ENCODE measurements around the gene CHMP4B.

Gene CHMP4B, protein sequence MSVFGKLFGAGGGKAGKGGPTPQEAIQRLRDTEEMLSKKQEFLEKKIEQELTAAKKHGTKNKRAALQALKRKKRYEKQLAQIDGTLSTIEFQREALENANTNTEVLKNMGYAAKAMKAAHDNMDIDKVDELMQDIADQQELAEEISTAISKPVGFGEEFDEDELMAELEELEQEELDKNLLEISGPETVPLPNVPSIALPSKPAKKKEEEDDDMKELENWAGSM

GRCh38 chr20:33810885-33811775 is at the start of gene CHMP4B:
Gene CHMP4B (plus strand): TSS chr20:33811348. CDS start chr20:33811469, 121 bp downstream.
- peak; percentile 92 for DNase-seq

GRCh38 chr20:33761698-33762250 is 49.4 kb upstream of the CHMP4B start:
- no peak for DNase-seq

- no peak for DNase-seq
Measured at GRCh38 chr20:33765099-33765498, 46.0 kb upstream of the CHMP4B start.

DNA sequence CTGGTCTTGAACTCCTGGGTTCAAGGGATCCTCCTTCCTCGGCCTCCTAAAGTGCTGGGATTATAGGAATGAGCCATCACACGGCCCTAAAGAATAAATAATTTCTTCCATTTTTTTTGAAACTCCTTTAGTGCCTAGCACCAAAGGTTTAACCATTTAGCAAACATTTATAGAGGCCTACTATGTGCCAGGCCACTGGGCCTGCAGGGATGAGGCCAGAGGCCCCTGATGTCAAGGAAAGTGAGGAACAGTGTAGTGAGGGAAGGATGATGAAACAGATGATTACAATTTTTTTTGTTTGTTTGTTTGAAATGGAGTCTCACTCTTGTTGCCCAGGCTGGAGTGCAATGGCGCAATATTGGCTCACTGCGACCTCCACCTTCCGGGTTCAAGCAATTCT is 45.6 kb upstream of the CHMP4B start:
- DNase-seq, result no peak

- DNase-seq, result no peak
Measured at GRCh38 chr20:33766686-33767085, 44.5 kb upstream of the CHMP4B start.

- no peak for DNase-seq
Measured at GRCh38 chr20:33767777-33768138, 43.4 kb upstream of the CHMP4B start.

- DNase-seq, result no peak
Measured at GRCh38 chr20:33769043-33769442, 42.1 kb upstream of the CHMP4B start.

GRCh38 chr20:33770005-33770404 is 41.1 kb upstream of the CHMP4B start:
- DNase-seq, result no peak

DNA sequence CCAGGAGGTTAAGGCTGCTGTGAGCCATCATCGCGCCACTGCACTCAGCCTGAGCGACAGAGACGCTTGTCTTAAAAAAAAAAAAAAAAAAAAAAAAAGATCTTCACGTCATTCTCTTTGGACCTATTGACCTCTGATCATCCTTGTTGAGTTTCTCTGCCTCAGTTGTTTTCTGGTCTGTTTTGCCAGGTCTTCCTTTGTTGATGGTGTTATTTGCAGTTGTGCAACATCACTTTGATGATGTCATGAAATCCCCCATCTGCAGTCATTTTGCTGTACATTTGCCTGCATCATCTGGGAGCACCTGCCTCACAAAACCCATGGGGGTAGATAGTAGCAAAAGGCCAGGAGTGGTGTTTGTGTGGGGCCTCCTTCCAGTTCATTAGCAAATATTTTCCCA is 39.2 kb upstream of the CHMP4B start:
- no peak for DNase-seq

DNA sequence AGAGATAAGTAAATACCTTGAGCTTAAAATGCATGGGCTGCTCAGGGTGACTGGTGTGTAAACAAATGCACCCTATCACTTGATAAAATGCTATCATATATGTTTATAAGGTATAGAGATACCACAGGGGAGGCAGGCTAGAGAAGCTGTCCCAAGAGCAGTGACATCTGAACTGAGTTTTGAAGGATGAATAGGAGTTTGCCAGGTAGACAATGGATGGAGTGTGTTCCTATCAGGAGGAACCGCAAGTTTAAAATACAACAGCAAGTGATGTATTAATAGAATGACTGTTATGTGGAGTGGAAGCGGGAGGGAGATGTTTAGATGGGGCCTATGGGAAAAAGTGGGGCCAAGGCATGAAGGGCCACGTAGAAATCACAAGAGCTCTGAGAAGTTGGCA is 38.7 kb upstream of the CHMP4B start:
- DNase-seq, result no peak

DNA sequence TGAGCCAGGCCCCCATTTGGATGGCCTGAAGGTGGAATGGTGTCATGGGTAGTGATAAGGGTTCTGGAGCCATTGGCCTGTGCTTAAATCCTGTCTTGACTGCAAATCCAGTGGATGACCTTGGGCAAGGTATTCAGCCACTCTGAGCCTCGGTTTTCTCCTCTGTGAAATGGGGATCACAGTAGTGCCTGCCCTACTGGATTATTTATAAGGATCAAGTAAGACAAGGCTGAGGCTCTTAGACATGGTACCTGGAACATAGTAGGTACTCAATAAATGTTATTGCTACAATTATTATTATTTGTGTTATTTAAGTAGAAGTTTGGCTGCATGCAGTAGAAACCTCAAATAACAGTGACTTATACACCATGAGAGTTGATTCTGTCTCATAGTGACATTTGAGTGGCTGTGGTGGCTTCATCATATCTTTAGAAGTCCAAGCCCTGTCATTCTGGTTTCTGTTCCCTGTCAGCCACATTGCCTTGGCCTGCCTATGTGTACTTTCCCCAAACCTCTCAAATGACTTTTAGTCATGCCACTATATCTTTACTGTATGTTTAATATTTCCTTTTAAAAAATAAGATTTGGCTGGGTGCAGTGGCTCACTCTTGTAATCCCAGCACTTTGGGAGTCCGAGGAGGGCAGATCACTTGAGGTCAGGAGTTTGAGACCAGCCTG is 37.6 kb upstream of the CHMP4B start:
- no peak for DNase-seq

DNA sequence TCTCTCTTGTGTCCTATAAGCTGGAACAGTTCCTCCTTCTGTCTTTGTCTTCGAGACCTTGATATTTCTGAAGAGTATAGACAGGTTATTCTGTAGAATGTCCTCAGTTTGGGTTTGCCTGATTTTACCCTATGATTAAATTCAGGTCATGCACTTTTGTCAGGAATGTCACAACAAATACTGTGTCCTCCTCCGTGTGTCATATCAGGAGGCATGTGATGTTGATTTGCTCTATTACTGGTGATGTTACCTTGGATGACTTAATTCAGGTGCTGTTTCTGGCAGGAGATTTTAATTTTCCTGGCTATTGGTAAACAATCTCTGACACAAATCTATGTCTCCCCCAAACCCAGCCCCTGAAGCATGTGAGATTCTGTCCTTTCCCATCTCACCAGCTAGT is 33.3 kb upstream of the CHMP4B start:
- DNase-seq, result no peak

DNA sequence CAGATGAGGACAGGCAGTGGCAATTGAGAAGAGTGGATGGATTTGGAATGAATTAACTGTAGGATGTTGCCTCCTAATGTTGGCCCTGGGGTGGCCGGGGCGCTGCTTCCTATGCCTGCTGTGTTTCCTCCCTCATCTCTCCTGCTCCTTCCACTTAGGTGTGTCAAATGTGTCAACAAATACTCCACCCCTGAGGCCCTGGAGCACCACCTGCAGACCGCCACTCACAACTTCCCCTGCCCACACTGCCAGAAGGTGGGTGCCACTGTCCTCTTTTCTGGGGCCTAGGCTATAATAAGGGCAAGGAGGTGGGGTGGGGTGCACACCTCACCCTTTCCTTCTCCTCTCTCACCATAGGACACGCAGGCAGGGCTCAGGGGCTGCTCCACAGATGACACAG is 30.0 kb upstream of the CHMP4B start:
- no peak for DNase-seq

DNA sequence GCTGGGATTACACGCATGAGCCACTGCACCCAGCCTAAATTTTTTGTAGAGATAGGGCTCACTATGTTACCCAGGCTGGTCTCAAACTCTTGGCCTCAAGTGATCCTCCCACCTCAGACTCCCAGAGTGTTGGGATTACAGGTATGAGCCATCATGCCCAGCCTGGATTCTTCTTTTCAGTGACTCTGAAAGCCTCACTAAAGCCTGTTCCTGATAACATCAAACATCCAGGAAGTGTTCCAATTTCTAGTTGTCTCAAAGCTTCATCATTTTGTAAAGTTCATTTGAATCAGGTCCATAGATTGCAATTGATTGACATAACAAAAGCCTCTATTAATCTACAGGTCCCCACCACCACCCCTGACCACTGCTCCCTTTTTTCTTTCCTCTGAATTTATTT is 29.2 kb upstream of the CHMP4B start:
- no peak for DNase-seq

DNA sequence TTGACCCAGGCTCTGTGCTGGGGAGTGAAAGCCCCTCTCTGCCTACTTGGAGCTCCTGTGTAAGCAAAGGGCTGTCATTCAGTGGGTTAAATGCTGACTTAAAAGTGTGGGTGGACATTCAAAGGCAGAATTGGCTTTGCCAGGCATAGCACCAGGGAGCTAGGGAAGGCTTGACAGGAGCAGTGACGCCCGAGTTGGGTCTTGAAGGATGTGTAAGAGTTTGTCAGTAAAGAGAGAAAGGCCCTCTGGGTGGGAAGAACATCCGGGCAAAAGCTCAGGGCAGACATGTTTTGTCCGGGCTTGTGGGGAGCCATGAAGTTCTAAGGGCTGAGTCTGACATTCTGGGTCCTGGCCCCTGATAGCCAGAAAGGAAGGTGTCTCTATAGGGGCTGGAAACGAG is 27.9 kb upstream of the CHMP4B start:
- DNase-seq, result no peak

DNA sequence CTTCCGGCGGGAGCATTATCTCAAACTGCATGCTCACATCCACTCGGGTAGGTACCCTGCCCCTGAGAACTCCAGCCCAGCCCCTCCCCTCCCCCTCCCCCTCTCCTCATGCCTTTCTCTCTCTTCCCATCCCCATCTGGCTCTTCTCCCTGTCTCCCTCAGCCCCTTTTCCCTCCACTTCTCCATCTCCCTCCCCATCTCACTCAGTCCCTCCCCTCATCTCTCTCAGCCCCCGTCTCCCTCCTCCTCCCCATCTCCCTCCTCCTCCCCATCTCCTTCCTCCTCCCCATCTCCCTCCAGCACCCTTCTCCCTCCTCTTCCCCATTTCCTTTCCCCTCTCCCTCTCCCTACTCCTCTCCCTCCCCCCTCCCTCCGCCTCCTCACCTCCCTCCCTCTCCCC is 27.3 kb upstream of the CHMP4B start:
- DNase-seq, result no peak

DNA sequence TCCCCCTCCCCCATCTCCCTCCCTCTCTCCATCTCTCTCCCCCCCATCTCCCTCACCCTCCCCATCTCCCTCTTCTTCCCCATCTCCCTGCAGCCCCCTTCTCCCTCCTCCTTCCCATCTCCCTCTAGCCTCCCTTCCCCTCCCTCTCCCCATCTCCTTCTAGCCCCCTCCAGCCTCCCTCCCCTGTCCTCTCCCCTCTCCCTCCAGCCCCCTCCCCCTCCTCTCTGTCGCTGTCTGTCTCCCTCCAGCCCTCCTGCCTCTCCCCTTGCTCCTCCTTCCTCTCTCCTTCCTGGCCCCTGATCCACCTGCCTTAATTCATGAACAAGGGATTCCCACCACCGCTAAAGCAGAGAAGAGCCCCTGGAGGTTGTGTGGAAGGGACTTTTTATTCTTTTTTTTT is 26.9 kb upstream of the CHMP4B start:
- DNase-seq, result no peak

GRCh38 chr20:33785503-33785902 is 25.6 kb upstream of the CHMP4B start:
- no peak for DNase-seq

- DNase-seq, result no peak
Measured at GRCh38 chr20:33787253-33787891, 23.8 kb upstream of the CHMP4B start.

DNA sequence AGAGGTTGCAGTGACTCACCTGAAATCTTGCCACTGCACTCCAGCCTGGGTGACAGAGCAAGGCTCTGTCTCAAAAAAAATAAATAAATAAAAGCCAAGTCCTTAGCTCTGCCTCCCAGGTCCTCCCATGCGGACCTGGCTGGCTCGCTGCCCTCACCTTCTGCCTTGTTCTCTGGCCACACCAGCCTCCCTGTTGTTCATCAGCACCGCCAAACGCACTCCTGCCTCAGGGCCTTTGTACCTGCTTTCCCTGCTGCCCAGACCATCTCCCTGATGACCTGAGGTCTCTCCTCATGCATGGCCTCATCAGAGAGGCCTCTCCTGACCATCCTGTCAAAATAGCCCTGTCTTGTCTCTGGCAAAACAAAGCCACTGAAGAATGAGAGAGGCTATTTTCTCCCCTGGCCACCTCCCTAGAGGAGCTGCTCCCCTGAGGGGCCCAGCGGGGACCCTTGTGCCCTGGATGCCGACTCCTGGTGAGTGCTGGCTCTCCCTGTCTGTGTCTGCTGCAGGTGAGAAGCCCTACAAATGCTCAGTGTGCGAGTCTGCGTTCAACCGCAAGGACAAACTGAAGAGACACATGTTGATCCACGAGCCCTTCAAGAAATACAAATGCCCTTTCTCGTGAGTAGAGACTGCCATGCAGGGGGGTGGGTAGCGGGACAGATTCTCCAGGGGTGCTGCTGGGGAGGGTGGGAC is 22.6 kb upstream of the CHMP4B start:
- DNase-seq, result no peak

DNA sequence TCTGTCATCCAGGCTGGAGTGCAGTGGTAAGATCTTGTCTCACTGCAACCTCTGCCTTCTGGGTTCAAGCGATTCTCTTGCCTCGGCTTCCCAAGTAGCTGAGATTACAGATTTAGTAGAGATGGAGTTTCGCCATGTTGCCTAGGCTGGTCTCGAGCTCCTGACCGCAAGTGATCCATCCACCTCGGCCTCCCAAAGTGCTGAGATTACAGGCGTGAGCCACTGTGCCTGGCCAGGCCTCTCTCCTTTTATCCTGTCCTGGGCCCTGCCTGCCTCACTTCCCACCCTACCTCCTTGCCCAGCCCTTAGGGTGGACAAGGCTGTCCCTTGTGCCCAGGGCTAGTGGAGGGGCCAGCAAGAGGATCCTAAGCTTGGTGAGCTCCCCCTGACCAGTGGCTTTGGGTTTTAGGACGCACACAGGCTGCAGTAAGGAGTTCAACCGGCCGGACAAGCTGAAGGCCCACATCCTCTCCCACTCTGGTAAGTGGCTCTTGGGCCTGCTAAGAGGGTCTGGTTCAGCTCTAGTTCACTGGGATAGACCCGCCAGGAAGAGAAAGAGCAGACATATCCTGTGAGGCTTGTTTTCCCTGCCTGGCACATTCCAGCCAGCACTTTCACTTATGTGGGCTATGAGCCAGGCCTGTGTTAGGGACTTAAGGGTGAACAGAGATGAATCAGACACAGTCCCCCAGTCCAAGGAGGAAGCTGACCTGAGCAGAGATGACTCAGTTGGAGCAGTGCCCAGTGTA is 21.9 kb upstream of the CHMP4B start:
- DNase-seq, result no peak

DNA sequence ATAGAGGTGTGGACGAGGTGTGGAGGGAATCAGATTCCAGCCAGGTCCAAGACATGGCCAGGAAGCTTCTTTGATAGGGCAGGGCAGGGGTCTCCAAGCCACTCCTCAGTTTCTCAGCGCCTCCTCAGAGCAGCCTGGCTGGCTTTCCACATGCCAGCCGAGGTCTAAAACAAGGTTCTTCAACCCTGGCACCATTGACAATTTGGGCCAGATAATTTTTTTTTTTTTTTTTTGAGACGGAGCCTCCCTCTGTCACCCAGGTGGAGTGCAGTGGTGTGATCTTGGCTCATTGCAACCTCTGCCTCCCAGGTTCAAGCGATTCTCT is 21.3 kb upstream of the CHMP4B start:
- no peak for DNase-seq

Data from NCI-H2107 (cell line).